Stomach (tissue), 4 donors: ENCODE data around the gene CYB5A.
"Not testable (repeated sequence)": the region's sequence is repeated elsewhere in the genome, so short reads cannot be mapped to it uniquely, and the experiment has no call there.

Experiments
- EP300 ChIP-seq: sonication (generic); formaldehyde crosslinking; IDR thresholded peaks from one replicate; pipeline ENCODE4 v1.6.1; 2017; ENCODE audit warnings: antibody characterized with exemption
- POLR2A ChIP-seq, 4 donors: fragments of 450-650 bp; IDR thresholded peaks; one replicate each; pipeline ENCODE4 v1.6.1; 2016; ENCODE audit warnings: antibody characterized with exemption in 4 of 4, control low read depth in 2 of 4, mild to moderate bottlenecking in 1 of 4, moderate library complexity in 1 of 4
- POLR2AphosphoS5 ChIP-seq, 3 donors: sonication (generic); formaldehyde crosslinking; IDR thresholded peaks; one replicate each; pipeline ENCODE4 v1.6.1; 2016; ENCODE audit warnings: antibody characterized with exemption in 3 of 3
- TF ChIP-seq, protein P1 (sequence below), 7 experiments: fragments of 450-650 bp in 4 of 7; fragments of 200-600 bp in 3 of 7; sonication (generic) in 3 of 7; IDR thresholded peaks; one replicate each; pipeline ENCODE4 v1.5.1; 2016 to 2019; ENCODE audit warnings: antibody characterized with exemption in 7 of 7, control low read depth in 2 of 7, mild to moderate bottlenecking in 1 of 7

- TF ChIP-seq, protein P1, sequence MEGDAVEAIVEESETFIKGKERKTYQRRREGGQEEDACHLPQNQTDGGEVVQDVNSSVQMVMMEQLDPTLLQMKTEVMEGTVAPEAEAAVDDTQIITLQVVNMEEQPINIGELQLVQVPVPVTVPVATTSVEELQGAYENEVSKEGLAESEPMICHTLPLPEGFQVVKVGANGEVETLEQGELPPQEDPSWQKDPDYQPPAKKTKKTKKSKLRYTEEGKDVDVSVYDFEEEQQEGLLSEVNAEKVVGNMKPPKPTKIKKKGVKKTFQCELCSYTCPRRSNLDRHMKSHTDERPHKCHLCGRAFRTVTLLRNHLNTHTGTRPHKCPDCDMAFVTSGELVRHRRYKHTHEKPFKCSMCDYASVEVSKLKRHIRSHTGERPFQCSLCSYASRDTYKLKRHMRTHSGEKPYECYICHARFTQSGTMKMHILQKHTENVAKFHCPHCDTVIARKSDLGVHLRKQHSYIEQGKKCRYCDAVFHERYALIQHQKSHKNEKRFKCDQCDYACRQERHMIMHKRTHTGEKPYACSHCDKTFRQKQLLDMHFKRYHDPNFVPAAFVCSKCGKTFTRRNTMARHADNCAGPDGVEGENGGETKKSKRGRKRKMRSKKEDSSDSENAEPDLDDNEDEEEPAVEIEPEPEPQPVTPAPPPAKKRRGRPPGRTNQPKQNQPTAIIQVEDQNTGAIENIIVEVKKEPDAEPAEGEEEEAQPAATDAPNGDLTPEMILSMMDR (IDR thresholded peaks at IDR 0.05): not testable (repeated sequence)
- TF ChIP-seq POLR2A (IDR thresholded peaks at IDR 0.05); EP300; POLR2AphosphoS5 (IDR thresholded peaks at IDR 0.05): not testable (repeated sequence)
These were observed 6.2 kb downstream of the CYB5A start for GRCh38 chr18:74285583-74285982.
